Fibroblast of pulmonary artery (primary cell): Measurements from ENCODE around the gene NRL.

Experiments
- DNase-seq: peaks from one replicate; pipeline ENCODE4 v3.0.0-alpha.2; 2010; ENCODE audit warnings: low read depth
- H3K4me3 ChIP-seq: replicated peaks from 2 replicates; pipeline ENCODE4 v1.5.1; 2011; ENCODE audit warnings: low read depth, mild to moderate bottlenecking, control low read depth, low read length, moderate library complexity
- TF ChIP-seq, protein P1 (sequence below): IDR thresholded peaks from 2 replicates; pipeline ENCODE4 v1.5.1; 2011; ENCODE audit warnings: mild to moderate bottlenecking, control low read depth, low read length, inconsistent platforms; ENCODE audit errors: missing control alignments

The NRL gene

DNA sequence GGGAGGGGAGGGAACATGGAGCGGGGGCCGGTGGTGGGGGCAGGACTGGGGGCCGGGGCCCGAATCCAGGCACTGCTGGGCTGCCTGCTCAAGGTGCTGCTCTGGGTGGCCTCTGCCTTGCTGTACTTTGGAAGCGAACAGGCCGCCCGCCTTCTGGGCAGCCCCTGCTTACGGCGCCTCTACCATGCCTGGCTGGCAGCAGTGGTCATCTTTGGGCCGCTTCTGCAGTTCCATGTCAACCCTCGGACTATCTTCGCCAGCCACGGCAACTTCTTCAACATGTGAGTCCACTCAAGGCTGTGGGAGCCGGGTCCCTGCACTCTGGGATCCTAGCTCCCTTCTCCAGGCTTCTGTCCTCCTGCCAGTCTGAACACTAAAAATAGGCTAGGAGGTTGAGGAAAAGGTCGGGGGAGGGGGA, 16.8 kb upstream of the NRL start:
- TF ChIP-seq, protein P1, sequence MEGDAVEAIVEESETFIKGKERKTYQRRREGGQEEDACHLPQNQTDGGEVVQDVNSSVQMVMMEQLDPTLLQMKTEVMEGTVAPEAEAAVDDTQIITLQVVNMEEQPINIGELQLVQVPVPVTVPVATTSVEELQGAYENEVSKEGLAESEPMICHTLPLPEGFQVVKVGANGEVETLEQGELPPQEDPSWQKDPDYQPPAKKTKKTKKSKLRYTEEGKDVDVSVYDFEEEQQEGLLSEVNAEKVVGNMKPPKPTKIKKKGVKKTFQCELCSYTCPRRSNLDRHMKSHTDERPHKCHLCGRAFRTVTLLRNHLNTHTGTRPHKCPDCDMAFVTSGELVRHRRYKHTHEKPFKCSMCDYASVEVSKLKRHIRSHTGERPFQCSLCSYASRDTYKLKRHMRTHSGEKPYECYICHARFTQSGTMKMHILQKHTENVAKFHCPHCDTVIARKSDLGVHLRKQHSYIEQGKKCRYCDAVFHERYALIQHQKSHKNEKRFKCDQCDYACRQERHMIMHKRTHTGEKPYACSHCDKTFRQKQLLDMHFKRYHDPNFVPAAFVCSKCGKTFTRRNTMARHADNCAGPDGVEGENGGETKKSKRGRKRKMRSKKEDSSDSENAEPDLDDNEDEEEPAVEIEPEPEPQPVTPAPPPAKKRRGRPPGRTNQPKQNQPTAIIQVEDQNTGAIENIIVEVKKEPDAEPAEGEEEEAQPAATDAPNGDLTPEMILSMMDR = no peak
- DNase-seq = no peak
- no peak overlapping the region for H3K4me3 ChIP-seq

DNA sequence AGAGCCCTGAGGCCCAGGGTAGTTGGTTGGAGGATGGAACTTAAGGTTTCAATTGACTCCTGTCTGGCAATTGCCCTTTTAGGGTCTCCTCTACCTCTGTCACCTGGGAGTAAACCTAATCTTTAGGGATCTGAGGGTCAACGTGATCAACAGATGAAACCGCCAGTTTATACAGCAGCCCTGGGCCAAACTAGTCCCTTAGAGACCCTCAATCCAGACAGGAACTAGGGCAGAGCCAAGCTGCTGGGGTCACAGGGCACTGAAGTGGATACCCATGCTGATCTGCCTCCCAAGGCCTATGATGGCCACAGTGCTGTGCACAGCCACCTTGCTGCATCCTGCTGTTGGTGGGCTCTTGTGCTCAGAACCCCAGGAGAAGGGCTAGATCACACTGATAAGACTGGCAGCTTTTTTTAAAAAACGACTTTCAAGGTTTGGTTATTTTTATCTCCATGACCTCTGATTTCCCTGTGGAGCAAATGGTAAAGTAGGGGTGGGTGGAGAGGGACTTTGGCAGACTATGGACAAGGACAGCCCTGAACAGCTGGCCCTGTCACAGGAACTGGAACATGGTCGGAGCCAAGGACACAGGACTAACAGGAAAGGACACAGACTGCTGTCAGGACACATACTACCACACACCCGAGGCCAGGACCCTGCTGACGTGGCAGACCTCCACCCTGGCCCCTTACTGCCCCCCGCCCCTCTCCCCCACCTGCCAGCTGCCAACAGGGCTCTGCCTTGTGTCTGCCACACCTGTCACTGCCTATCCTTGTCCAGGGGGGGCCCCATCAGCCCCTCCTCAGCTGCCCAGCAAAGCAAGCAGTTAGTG, 16.2 kb upstream of the NRL start:
- no peak overlapping the region for H3K4me3 ChIP-seq
- TF ChIP-seq, protein P1 = no peak
- no peak for DNase-seq

DNA sequence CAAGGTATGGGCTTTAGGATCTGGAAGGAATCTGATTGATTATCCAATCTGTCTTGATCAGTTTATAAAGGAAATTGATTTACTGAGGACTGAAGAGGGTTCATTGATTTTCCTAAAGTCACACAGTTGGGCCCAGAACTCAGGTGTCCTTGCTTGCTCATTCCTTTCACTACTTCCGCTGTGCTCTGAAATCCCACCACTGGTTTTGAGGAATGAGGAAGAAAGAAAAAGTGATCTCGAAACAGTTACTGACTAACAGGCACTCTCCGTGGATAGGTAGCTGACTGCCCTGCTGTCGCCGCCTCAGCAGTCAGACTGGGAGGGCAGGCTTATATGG, 15.6 kb upstream of the NRL start, which contains the start of gene FITM1:
FITM1 (plus strand) TSS at position 280 of the 337 bp plus-strand sequence. CDS start 905 bp downstream, outside the sequence.
- TF ChIP-seq, protein P1 = no peak
- H3K4me3 ChIP-seq = no peak within 1 kb of the TSS
- no peak for DNase-seq

DNA sequence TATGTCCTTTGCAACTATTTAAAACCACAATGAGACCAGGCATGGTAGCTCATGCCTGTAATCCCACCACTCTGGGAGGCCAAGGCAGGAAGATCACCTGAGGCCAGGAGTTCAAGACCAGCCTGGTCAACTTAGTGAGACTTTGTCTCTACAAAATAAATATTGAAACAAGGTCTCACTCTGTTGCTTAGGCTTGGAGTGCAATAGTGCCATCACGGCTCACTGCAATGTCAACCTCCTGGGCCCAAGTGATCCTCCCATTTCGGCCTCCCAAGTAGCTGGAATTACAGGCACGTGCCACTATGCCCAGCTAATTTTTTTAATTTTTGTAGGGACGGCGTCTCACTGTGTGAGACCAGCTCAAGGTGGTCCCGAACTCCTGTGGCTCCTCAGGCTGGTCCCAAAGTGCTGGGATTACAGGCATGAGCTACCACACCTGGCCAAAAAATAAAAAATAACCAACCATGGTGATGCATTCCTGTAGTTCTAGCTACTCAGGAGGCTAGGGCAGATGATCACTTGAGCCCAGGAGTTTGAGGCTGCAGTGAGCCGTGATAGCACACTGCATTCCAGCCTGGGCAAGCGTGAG, 14.8 kb upstream of the NRL start:
- TF ChIP-seq, protein P1 = no peak
- DNase-seq = no peak
- no peak overlapping the region for H3K4me3 ChIP-seq

DNA sequence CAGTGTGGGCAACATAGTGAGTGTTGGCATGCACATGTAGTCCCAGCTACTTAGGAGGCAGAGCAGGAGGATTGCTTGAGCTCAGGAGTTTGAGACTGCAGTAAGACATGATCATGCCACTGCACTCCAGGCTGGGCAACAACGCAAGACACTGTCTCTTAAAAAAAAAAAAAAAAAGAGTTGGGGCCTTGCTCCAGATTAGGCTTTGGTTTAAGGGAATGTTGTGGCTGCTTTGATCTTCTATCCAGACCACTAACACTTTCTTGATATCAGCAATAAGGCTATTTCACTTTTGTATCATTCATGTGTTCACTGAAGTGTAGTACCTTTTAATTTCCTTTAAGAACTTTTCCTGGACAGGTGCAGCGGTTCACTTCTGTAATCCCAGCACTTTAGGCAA, 12.9 kb upstream of the NRL start:
- TF ChIP-seq, protein P1 = no peak
- H3K4me3 ChIP-seq = no peak overlapping the region
- no peak for DNase-seq

DNA sequence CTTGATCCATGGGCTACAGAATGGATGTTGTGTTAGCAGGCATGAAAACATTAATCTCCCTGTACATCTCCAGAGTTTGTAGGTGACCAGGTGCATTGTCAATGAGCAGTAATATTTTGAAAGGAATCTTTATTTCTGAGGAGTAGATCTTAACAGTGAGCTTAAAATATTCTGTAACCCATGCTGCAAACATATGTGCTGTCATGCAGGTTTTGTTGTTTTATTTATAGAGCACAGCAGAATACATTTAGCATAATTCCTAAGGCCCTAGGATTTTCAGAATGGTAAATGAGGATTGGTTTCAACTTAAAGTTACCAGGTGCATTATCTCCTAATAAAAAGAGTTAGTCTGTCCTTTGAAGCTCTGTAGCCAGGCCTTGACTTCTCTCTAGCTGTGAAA, 12.2 kb upstream of the NRL start:
- TF ChIP-seq, protein P1 = no peak
- H3K4me3 ChIP-seq = no peak overlapping the region
- DNase-seq = no peak
